ENCODE measurements around the gene IRF2BPL. TPM values are rescaled to one million over a fixed set of nuclear protein-coding genes. Genes with fewer than 3 reads are reported as not detected.
A peak's percentile ranks its signal among the peaks of the same experiment; 100 is the strongest.

IRF2BPL gene
- 10 to 100 TPM; 31.1 to 70.0 (median 34.4) TPM for total RNA-seq

DNA sequence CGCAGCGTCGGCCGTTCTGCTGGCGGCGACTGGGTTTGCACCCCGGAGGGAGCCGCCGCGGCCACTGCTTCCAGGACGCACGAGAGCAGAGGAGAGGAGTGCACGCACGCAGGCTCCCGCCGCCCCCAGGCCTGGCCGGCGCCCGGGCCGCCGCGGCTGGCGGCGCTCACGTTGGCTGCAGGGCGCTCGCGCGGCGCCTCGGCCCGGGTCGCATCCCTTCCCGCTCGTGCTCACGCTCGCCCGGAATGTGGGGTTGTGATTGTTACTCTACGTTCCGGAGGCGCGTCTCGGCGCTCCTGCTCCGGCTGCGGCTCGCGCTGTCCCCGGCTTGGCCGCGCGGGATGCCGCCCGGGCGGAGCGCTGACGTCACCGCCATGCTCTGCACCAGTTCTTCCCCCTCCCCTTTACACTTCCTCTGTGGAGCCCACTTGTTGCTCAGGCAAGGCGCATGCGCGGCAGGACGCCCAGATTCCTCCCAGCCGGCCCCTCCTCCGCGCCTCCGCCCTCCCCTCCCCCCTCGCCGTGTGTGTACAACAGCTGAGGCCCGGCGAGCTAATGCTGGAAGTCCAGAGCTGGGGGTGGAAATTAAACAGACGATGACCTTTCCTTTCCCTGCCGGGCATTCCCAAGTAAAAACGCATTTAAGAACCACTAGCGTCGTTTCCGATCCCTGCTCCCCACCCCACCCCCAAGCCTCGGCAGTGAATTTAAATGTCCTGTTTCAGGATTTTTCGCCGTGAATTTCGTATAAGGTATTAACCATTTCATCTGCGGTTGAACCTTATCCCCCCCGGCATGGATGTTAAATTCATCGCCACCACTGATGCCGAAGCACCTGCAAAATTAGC is at the start of gene IRF2BPL:
IRF2BPL (minus strand) TSS at position 325 of the 848 bp plus-strand sequence. CDS start 916 bp downstream, outside the sequence.
- TF ChIP-seq, protein P1, sequence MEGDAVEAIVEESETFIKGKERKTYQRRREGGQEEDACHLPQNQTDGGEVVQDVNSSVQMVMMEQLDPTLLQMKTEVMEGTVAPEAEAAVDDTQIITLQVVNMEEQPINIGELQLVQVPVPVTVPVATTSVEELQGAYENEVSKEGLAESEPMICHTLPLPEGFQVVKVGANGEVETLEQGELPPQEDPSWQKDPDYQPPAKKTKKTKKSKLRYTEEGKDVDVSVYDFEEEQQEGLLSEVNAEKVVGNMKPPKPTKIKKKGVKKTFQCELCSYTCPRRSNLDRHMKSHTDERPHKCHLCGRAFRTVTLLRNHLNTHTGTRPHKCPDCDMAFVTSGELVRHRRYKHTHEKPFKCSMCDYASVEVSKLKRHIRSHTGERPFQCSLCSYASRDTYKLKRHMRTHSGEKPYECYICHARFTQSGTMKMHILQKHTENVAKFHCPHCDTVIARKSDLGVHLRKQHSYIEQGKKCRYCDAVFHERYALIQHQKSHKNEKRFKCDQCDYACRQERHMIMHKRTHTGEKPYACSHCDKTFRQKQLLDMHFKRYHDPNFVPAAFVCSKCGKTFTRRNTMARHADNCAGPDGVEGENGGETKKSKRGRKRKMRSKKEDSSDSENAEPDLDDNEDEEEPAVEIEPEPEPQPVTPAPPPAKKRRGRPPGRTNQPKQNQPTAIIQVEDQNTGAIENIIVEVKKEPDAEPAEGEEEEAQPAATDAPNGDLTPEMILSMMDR (IDR thresholded peaks at IDR 0.05): no peak
- ATAC-seq (ENCODE audit: low FRiP score) (peak; percentile 85), DNase-seq (ENCODE audit: low spot score) (peak; percentile 98)

GRCh38 chr14:77077040-77077439 is 48.5 kb upstream of the IRF2BPL start:
- TF ChIP-seq, protein P1 (IDR thresholded peaks at IDR 0.05): no peak
- no peak for ATAC-seq (ENCODE audit: low FRiP score)
- DNase-seq (ENCODE audit: low spot score): no peak

DNA sequence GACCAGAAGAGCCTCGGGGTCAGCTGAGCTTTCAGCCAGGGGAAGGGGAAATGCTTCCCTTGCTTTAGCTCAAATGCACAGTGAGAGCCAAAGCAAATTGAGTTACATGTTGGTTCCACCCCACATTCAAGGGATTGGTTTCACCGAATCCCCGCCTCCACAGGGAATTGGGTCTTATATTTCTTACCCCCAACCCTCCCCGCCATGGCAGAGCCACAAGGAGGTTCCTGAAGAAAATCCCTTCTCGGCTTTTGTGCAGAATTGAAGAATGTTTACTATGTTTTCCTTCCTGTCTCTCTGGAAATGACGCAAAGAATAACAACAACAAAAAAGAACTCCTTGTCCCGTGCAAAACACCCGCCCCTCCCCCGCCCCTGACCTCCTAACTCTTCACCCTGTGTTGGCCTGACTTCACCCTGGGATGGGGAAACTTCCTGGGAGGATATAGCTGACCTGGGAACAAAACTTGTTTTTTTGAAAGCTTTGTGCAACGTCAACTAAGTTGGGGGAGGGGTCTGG is 47.7 kb upstream of the IRF2BPL start:
- DNase-seq (ENCODE audit: low spot score) (no peak), ATAC-seq (ENCODE audit: low FRiP score) (peak; percentile 75)
- TF ChIP-seq, protein P1 (IDR thresholded peaks at IDR 0.05): no peak

- DNase-seq (ENCODE audit: low spot score) (no peak), ATAC-seq (ENCODE audit: low FRiP score) (no peak)
- TF ChIP-seq, protein P1 (IDR thresholded peaks at IDR 0.05): no peak
These were observed 46.5 kb upstream of the IRF2BPL start for GRCh38 chr14:77074969-77075368.

DNA sequence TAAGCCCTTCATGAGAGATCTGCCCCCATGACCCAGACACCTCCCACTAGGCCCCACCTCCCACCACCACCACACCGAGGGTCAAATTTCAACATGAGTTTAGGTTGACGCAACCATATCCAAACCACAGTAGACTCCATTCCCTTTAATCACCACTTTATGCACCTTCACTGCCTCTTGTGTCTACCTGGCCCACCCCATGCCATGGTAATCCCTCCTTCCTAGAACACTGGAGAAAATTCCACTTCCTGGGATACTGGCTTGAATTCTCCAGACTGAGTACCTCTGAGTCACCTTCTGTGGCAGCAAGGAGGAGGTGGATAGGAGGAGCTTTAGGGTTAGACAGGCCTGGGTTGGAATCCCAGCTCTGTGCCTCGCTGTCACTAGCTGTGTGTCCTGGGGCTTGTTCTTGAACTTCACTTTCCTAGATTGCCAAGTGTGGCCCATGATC is 43.5 kb upstream of the IRF2BPL start:
- DNase-seq (ENCODE audit: low spot score) (no peak), ATAC-seq (ENCODE audit: low FRiP score) (no peak)
- TF ChIP-seq, protein P1 (IDR thresholded peaks at IDR 0.05): no peak

DNA sequence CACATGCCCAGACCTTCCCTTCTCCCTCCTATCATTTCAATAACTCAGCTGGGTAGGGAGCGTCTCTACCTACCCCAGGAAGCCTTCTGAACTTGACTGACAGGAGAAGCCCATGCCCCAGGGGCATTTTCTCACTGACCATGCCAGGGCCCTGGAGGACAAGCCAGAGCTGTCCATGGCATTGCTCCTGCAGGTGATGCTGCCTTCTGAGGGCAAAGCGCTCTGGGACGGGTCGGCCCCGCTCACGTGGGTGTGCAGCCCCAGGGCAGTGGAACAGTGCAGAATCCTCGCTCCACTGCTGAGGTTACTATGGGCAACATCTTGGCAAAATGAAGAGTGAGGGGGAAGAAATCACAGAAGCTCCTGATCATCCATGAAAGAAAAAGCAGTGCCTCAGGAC is 41.0 kb upstream of the IRF2BPL start:
- TF ChIP-seq, protein P1 (IDR thresholded peaks at IDR 0.05): no peak
- no peak for DNase-seq (ENCODE audit: low spot score)
- no peak for ATAC-seq (ENCODE audit: low FRiP score)

Measured in omental fat pad (tissue), 4 donors.